Measurements from ENCODE around the gene GPR84. TPM values are rescaled to one million over a fixed set of nuclear protein-coding genes. Genes with fewer than 3 reads are reported as not detected.

The GPR84 gene
- polyA plus RNA-seq, 3 donors, result 2.4 to 14.2 (median 5.6) TPM

DNA sequence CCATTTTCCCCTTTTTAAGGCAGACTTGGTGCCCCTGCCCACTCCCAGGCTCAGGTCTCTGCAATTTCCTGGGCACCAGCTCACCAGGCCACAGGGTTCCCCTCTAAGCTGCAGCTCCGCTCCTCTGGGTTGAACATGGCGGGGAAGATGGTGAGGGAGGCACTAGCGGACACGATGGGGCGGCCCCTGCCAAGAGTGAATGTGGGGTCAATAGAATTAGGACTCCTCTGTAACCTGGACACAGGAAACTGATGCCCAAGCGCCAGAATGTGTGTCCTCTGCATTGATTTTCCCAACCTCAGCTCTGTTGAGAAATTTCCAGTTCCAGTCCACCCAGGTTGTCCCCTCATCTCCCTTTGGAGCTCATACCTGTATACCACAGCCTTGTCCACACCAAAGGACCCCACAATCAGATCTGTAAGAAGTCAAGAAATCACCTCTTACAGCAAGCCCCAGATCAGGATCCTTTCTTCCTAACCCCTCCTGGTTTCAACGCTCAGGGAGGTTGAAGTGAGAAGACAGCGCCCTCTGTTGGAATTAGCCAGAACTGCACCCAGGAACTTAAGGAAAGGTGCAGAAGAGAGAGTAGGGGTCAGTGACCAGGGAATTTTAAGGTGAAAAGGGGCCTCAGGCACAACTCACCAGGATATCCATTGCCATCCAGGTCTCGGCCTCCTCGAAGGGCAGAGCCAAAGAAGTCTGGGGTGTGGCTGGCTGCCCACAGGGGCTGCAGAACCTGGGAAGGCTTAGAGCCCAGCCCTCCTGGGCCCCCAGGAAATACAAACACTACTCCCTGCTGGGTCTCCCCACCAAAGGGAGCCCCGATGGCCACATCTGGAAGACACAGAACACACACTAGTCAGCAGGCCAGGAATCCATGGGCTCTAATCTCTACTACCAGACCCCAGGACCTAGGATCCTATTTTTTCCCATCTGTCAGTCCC lies 40.0 kb upstream of the GPR84 start:
- Mint-ChIP-seq H3K36me3 (peaks cover 91 to 100% of the 10 kb centered on the region in 2 donors), H3K27me3 (ENCODE audit: low read depth in 3 of 3) (no peaks in the 10 kb centered on the region), H3K4me1 (peaks cover 37% of the 10 kb centered on the region), H3K27ac (peak overlapping the region in 6 of 7 donors; percentile 72 to 92 (median 82)), H3K4me3 (no peak overlapping the region), H3K9me3 (peaks cover 0 to 3% (median 0%) of the 10 kb centered on the region in 7 donors)
- TF ChIP-seq, protein P1, sequence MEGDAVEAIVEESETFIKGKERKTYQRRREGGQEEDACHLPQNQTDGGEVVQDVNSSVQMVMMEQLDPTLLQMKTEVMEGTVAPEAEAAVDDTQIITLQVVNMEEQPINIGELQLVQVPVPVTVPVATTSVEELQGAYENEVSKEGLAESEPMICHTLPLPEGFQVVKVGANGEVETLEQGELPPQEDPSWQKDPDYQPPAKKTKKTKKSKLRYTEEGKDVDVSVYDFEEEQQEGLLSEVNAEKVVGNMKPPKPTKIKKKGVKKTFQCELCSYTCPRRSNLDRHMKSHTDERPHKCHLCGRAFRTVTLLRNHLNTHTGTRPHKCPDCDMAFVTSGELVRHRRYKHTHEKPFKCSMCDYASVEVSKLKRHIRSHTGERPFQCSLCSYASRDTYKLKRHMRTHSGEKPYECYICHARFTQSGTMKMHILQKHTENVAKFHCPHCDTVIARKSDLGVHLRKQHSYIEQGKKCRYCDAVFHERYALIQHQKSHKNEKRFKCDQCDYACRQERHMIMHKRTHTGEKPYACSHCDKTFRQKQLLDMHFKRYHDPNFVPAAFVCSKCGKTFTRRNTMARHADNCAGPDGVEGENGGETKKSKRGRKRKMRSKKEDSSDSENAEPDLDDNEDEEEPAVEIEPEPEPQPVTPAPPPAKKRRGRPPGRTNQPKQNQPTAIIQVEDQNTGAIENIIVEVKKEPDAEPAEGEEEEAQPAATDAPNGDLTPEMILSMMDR (IDR thresholded peaks at IDR 0.05), result peak; percentile 100
- Histone ChIP-seq H3K27me3 (ENCODE audit: control insufficient read depth in 2 of 2, insufficient read depth in 2 of 2, low read length in 2 of 2) (no peaks in the 10 kb centered on the region), H3K9me3 (replicated peaks in 1 of 2; ENCODE audit: control insufficient read depth in 1 of 2, insufficient read depth in 1 of 2, low read length in 2 of 2) (no peaks in the 10 kb centered on the region), H3K4me2 (replicated peaks; ENCODE audit: extremely low read depth, low read length, poor library complexity, severe bottlenecking) (no peak overlapping the region), H3K79me2 (ENCODE audit: insufficient read depth, low read length) (peaks cover 53% of the 10 kb centered on the region), H2AFZ (ENCODE audit: insufficient read depth, low read depth, low read length, poor library complexity, severe bottlenecking) (no peak overlapping the region), H3K4me3 (replicated peaks in 1 of 3; ENCODE audit: low read depth in 2 of 3, low read length in 3 of 3) (no peak overlapping the region), H3K36me3 (replicated peaks in 1 of 2; ENCODE audit: control insufficient read depth in 1 of 2, insufficient read depth in 2 of 2, low read length in 2 of 2) (peaks cover 92 to 100% of the 10 kb centered on the region in 2 donors), H3K9ac (ENCODE audit: insufficient read depth, low read length, poor library complexity, severe bottlenecking) (no peak overlapping the region), H3K27ac (ENCODE audit: low read depth in 1 of 2, low read length in 2 of 2) (peak overlapping the region in 1 of 2 donors; percentile 60), H4K20me1 (ENCODE audit: insufficient read depth, low read length) (peaks cover 95% of the 10 kb centered on the region), H3K4me1 (ENCODE audit: control insufficient read depth in 1 of 2, insufficient read depth in 2 of 2, low read length in 2 of 2) (peaks cover 23 to 27% of the 10 kb centered on the region in 2 donors)
- WGBS (ENCODE audit: insufficient coverage), result 76% methylated on average over 6 of the region's 11 CpGs
- DNase-seq, result peak in 2 of 3 donors; percentile 67 to 69
- intact Hi-C loops (cut with micrococcal nuclease), result no loop called here

DNA sequence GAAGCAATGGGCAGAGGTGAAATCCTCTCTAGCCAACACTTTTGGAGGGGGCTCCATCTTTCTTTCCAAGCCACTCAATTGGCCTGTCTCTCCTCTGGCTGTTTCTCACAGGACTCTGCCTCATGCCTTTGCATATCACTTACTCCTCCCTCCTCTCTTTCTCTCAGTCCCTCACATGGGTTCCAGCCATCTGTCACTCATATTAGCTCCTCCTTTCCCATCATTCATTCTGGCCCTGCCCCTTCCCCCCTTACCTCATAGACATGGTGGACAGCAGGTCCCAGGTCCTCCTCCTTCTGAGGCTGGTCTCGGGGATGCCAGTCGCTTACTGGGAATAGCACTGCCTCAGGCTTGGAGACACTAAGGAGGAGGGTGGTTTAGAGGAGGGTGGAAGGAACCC lies 36.8 kb upstream of the GPR84 start:
- Mint-ChIP-seq H3K27me3 (ENCODE audit: low read depth in 3 of 3) (no peaks in the 10 kb centered on the region), H3K9me3 (peaks cover 0 to 5% (median 0%) of the 10 kb centered on the region in 7 donors), H3K4me3 (no peak overlapping the region), H3K27ac (peak overlapping the region in 6 of 7 donors; percentile 25 to 84 (median 75)), H3K4me1 (peaks cover 9% of the 10 kb centered on the region), H3K36me3 (peaks cover 93 to 100% of the 10 kb centered on the region in 2 donors)
- Histone ChIP-seq H4K20me1 (ENCODE audit: insufficient read depth, low read length) (peaks cover 96% of the 10 kb centered on the region), H3K27me3 (ENCODE audit: control insufficient read depth in 2 of 2, insufficient read depth in 2 of 2, low read length in 2 of 2) (no peaks in the 10 kb centered on the region), H3K36me3 (replicated peaks in 1 of 2; ENCODE audit: control insufficient read depth in 1 of 2, insufficient read depth in 2 of 2, low read length in 2 of 2) (peaks cover 99 to 100% of the 10 kb centered on the region in 2 donors), H3K4me2 (replicated peaks; ENCODE audit: extremely low read depth, low read length, poor library complexity, severe bottlenecking) (no peak overlapping the region), H2AFZ (ENCODE audit: insufficient read depth, low read depth, low read length, poor library complexity, severe bottlenecking) (no peak overlapping the region), H3K9ac (ENCODE audit: insufficient read depth, low read length, poor library complexity, severe bottlenecking) (no peak overlapping the region), H3K9me3 (replicated peaks in 1 of 2; ENCODE audit: control insufficient read depth in 1 of 2, insufficient read depth in 1 of 2, low read length in 2 of 2) (no peaks in the 10 kb centered on the region), H3K4me1 (ENCODE audit: control insufficient read depth in 1 of 2, insufficient read depth in 2 of 2, low read length in 2 of 2) (peaks cover 0 to 5% of the 10 kb centered on the region in 2 donors), H3K79me2 (ENCODE audit: insufficient read depth, low read length) (peaks cover 48% of the 10 kb centered on the region), H3K4me3 (replicated peaks in 1 of 3; ENCODE audit: low read depth in 2 of 3, low read length in 3 of 3) (no peak overlapping the region), H3K27ac (ENCODE audit: low read depth in 1 of 2, low read length in 2 of 2) (peak overlapping the region in 1 of 2 donors; percentile 17)
- TF ChIP-seq, protein P1 (IDR thresholded peaks at IDR 0.05), result no peak
- intact Hi-C loops (cut with micrococcal nuclease), result no loop called here
- WGBS (ENCODE audit: insufficient coverage), result no CpG with 5 or more reads among the region's 2 CpGs
- DNase-seq, result no peak

All from CD14-positive monocyte (primary cell).